ENCODE results near the gene ZDHHC4. TPM values are rescaled to one million over a fixed set of nuclear protein-coding genes. Genes with fewer than 3 reads are reported as not detected.

ZDHHC4 gene
- total and polyA plus RNA-seq, 2 donors (not counting 3 experiments of a cell fraction or from before 2014, with no cell fraction given): 29.9 to 122 TPM

GRCh38 chr7:6618621-6619020, 41.4 kb downstream of the ZDHHC4 start:
- POLR2A ChIA-PET: no interaction called here
- H3K27me3 ChIP-seq (ENCODE audit: control insufficient read depth in 2 of 2, insufficient read depth in 2 of 2, low read length in 2 of 2): peaks cover 17 to 21% of the 10 kb centered on the region in 2 experiments
- dilution Hi-C loops (cut with MboI; ENCODE audit: extremely low pct_ligation_motif_present, low sequenced_read_pairs): no loop called here

More at GRCh38 chr7:6618621-6619020, 41.4 kb downstream of the ZDHHC4 start:
- TF ChIP-seq MYC (IDR thresholded peaks at IDR 0.05; ENCODE audit: low read depth, low read length) (no peak), EZH2 (IDR thresholded peaks at IDR 0.05; ENCODE audit: borderline replicate concordance, low read depth, low read length, severe bottlenecking) (no peak), FOS (IDR thresholded peaks at IDR 0.05; ENCODE audit: borderline replicate concordance, insufficient read depth, low read length) (no peak), MAX (IDR thresholded peaks at IDR 0.05; ENCODE audit: insufficient read depth, insufficient read length) (no peak), GATA2 (IDR thresholded peaks at IDR 0.05; ENCODE audit: insufficient read depth, insufficient read length, low read depth, low read length) (no peak), JUN (IDR thresholded peaks at IDR 0.05; ENCODE audit: borderline replicate concordance, insufficient read depth, insufficient read length, low read depth) (no peak), POLR2AphosphoS5 (IDR thresholded peaks at IDR 0.05; ENCODE audit: insufficient read depth, low read depth, low read length) (no peak), POLR2A (IDR thresholded peaks at IDR 0.05; ENCODE audit: low read depth, low read length) (no peak), CTCF (IDR thresholded peaks at IDR 0.05; ENCODE audit: extremely low read depth in 1 of 2, insufficient read depth in 1 of 2, low read depth in 1 of 2, low read length in 2 of 2) (no peak)
- Histone ChIP-seq H3K4me1 (ENCODE audit: control insufficient read depth, extremely low read depth, insufficient read depth, low read length) (no peaks in the 10 kb centered on the region), H3K9ac (replicated peaks; ENCODE audit: extremely low read depth, insufficient read depth, low read length) (no peak overlapping the region), H4K20me1 (replicated peaks; ENCODE audit: control insufficient read depth, extremely low read depth, insufficient read depth, low read length) (no peaks in the 10 kb centered on the region), H2AFZ (ENCODE audit: low read depth, low read length) (no peak overlapping the region), H3K9me3 (replicated peaks; ENCODE audit: control insufficient read depth, insufficient read depth, low read length) (no peaks in the 10 kb centered on the region), H3K4me2 (ENCODE audit: insufficient read depth, low read length) (no peak overlapping the region), H3K79me2 (ENCODE audit: control insufficient read depth, insufficient read depth, low read length) (no peaks in the 10 kb centered on the region), H3K36me3 (ENCODE audit: control insufficient read depth in 2 of 2, extremely low read depth in 1 of 2, insufficient read depth in 2 of 2, low read length in 2 of 2) (no peaks in the 10 kb centered on the region), H3K4me3 (replicated peaks in 1 of 3; ENCODE audit: insufficient read depth in 1 of 3, low read depth in 1 of 3, low read length in 3 of 3) (no peak overlapping the region), H3K27ac (ENCODE audit: insufficient read depth, low read depth, low read length) (no peak overlapping the region), H3K9me1 (replicated peaks; ENCODE audit: control insufficient read depth, extremely low read depth, insufficient read depth, low read length) (no peaks in the 10 kb centered on the region)
- FAIRE-seq: no peak
- CTCF ChIA-PET: no interaction called here
- BruUV-seq (replicated peaks): no TSS peak
- DNase-seq (ENCODE audit: low read depth, low spot score): no peak
- intact Hi-C loops (cut with micrococcal nuclease): no loop called here

Data from endothelial cell of umbilical vein (primary cell).